ACC112 (cell line): ENCODE measurements around the gene CEP192.
"Not testable (repeated sequence)": the region's sequence is repeated elsewhere in the genome, so short reads cannot be mapped to it uniquely, and the experiment has no call there.

Experiments used
- H2AFZ ChIP-seq: fragments of 200-600 bp; sonication (generic); one replicate; pipeline ENCODE4 v1.6.0; 2017; ENCODE audit warnings: antibody characterized with exemption, low read length; ENCODE audit not compliant: unreplicated experiment
- H3K27ac ChIP-seq: fragments of 200-600 bp; sonication (generic); 2 replicates; pipeline ENCODE4 v1.5.1; 2014; ENCODE audit warnings: low read depth, mild to moderate bottlenecking, antibody characterized with exemption, low read length, moderate library complexity
- H3K27me3 ChIP-seq: fragments of 200-600 bp; sonication (generic); 2 replicates; pipeline ENCODE4 v1.6.1; 2014; ENCODE audit warnings: mild to moderate bottlenecking, antibody characterized with exemption, low read length, moderate library complexity, mixed read lengths; ENCODE audit not compliant: insufficient read depth
- H3K36me3 ChIP-seq: fragments of 200-600 bp; sonication (generic); 2 replicates; pipeline ENCODE4 v1.6.1; 2016; ENCODE audit warnings: mild to moderate bottlenecking, antibody characterized with exemption, low read length, moderate library complexity, mixed read lengths; ENCODE audit not compliant: insufficient read depth
- H3K4me1 ChIP-seq: fragments of 200-600 bp; sonication (generic); one replicate; pipeline ENCODE4 v1.6.1; 2016; ENCODE audit warnings: low read length, mixed read lengths; ENCODE audit not compliant: insufficient read depth, unreplicated experiment, control insufficient read depth
- H3K4me3 ChIP-seq: fragments of 200-600 bp; sonication (generic); 2 replicates; pipeline ENCODE4 v1.5.1; 2014; ENCODE audit warnings: mild to moderate bottlenecking, low read depth, low read length
- H3K79me2 ChIP-seq: fragments of 200-600 bp; sonication (generic); one replicate; pipeline ENCODE4 v1.6.0; 2016; ENCODE audit warnings: low read length; ENCODE audit not compliant: control insufficient read depth, unreplicated experiment, insufficient read depth

Gene CEP192

GRCh38 chr18:12960853-12961397 is 30.2 kb upstream of the CEP192 start:
- Histone ChIP-seq H3K27me3 (no peaks in the 10 kb centered on the region), H3K27ac (no peak overlapping the region), H3K4me3 (no peak overlapping the region), H3K79me2 (peaks cover 41% of the 10 kb centered on the region), H3K4me1 (no peaks in the 10 kb centered on the region), H2AFZ (no peak overlapping the region), H3K36me3 (peaks cover 54% of the 10 kb centered on the region)

- no peaks in the 10 kb centered on the region for H3K27me3 ChIP-seq
- peaks cover 41% of the 10 kb centered on the region for H3K79me2 ChIP-seq
- no peak overlapping the region for H3K27ac ChIP-seq
- peaks cover 47% of the 10 kb centered on the region for H3K36me3 ChIP-seq
- H2AFZ ChIP-seq = no peak overlapping the region
- H3K4me3 ChIP-seq = no peak overlapping the region
- no peaks in the 10 kb centered on the region for H3K4me1 ChIP-seq
Observed at GRCh38 chr18:12963069-12963468, 28.1 kb upstream of the CEP192 start.

GRCh38 chr18:12968115-12968514 is 23.0 kb upstream of the CEP192 start:
- Histone ChIP-seq H3K27me3 (no peaks in the 10 kb centered on the region), H3K4me3 (no peak overlapping the region), H3K27ac (no peak overlapping the region), H3K36me3 (peaks cover 33% of the 10 kb centered on the region), H3K4me1 (no peaks in the 10 kb centered on the region), H3K79me2 (peaks cover 6% of the 10 kb centered on the region), H2AFZ (no peak overlapping the region)

GRCh38 chr18:12968619-12969018 is 22.5 kb upstream of the CEP192 start:
- H3K4me3 ChIP-seq = no peak overlapping the region
- H3K27me3 ChIP-seq = no peaks in the 10 kb centered on the region
- no peak overlapping the region for H3K27ac ChIP-seq
- H3K79me2 ChIP-seq = peaks cover 6% of the 10 kb centered on the region
- H3K36me3 ChIP-seq = peaks cover 28% of the 10 kb centered on the region
- no peaks in the 10 kb centered on the region for H3K4me1 ChIP-seq
- H2AFZ ChIP-seq = no peak overlapping the region

- peaks cover 12% of the 10 kb centered on the region for H3K36me3 ChIP-seq
- H3K4me1 ChIP-seq = peaks cover 9% of the 10 kb centered on the region
- no peak overlapping the region for H3K27ac ChIP-seq
- H3K27me3 ChIP-seq = no peaks in the 10 kb centered on the region
- H2AFZ ChIP-seq = no peak overlapping the region
- peaks cover 2% of the 10 kb centered on the region for H3K79me2 ChIP-seq
- H3K4me3 ChIP-seq = no peak overlapping the region
Observed at GRCh38 chr18:12973562-12974213, 17.5 kb upstream of the CEP192 start.

GRCh38 chr18:12975488-12975887 is 15.7 kb upstream of the CEP192 start:
- H3K36me3 ChIP-seq = peaks cover 7% of the 10 kb centered on the region
- peaks cover 2% of the 10 kb centered on the region for H3K79me2 ChIP-seq

GRCh38 chr18:12976305-12976704 is 14.9 kb upstream of the CEP192 start:
- H3K27ac ChIP-seq = no peak overlapping the region
- H3K4me1 ChIP-seq = peaks cover 9% of the 10 kb centered on the region
- peaks cover 2% of the 10 kb centered on the region for H3K36me3 ChIP-seq
- peaks cover 2% of the 10 kb centered on the region for H3K79me2 ChIP-seq
- no peaks in the 10 kb centered on the region for H3K27me3 ChIP-seq
- H2AFZ ChIP-seq = no peak overlapping the region
- H3K4me3 ChIP-seq = no peak overlapping the region

More at GRCh38 chr18:12975488-12975887, 15.7 kb upstream of the CEP192 start:
- H3K4me3 ChIP-seq = no peak overlapping the region
- H3K4me1 ChIP-seq = peaks cover 9% of the 10 kb centered on the region
- H3K27me3 ChIP-seq = no peaks in the 10 kb centered on the region
- no peak overlapping the region for H2AFZ ChIP-seq
- H3K27ac ChIP-seq = no peak overlapping the region

GRCh38 chr18:12980065-12980464 is 11.1 kb upstream of the CEP192 start:
- H3K36me3 ChIP-seq = peaks cover 17% of the 10 kb centered on the region
- not testable (repeated sequence) for H3K4me3 ChIP-seq

GRCh38 chr18:12989397-12990122 is 1.6 kb upstream of the CEP192 start:
- no peak overlapping the region for H3K27ac ChIP-seq
- 0 out of 2 replicates have a peak, but pooled peaks cover 10% of the 10 kb centered on the region for H3K36me3 ChIP-seq
- H3K4me1 ChIP-seq = peaks cover 17% of the 10 kb centered on the region
- peaks cover 32% of the 10 kb centered on the region for H3K79me2 ChIP-seq
- H2AFZ ChIP-seq = no peak overlapping the region
- H3K4me3 ChIP-seq = peak overlapping the region; percentile 93; the same call in 1 of the 2 replicates
- H3K27me3 ChIP-seq = no peaks in the 10 kb centered on the region

More at GRCh38 chr18:12980065-12980464, 11.1 kb upstream of the CEP192 start:
- not testable (repeated sequence) for H3K27ac ChIP-seq, H3K79me2 ChIP-seq, H3K4me1 ChIP-seq, H2AFZ ChIP-seq, H3K27me3 ChIP-seq

GRCh38 chr18:12990123-12990475 is 1.1 kb upstream of the CEP192 start:
- H2AFZ ChIP-seq = peak overlapping the region; percentile 75
- peaks cover 17% of the 10 kb centered on the region for H3K4me1 ChIP-seq
- peaks cover 36% of the 10 kb centered on the region for H3K79me2 ChIP-seq
- 0 out of 2 replicates have a peak, but pooled peaks cover 7% of the 10 kb centered on the region for H3K36me3 ChIP-seq
- peak overlapping the region; percentile 68 for H3K27ac ChIP-seq
- H3K27me3 ChIP-seq = no peaks in the 10 kb centered on the region
- peak overlapping the region; percentile 93 for H3K4me3 ChIP-seq

GRCh38 chr18:12990641-12990966 is 558 bp upstream of the CEP192 start:
- Histone ChIP-seq H2AFZ (peak overlapping the region; percentile 75), H3K27ac (peak overlapping the region; percentile 68), H3K27me3 (no peaks in the 10 kb centered on the region), H3K4me1 (peaks cover 17% of the 10 kb centered on the region), H3K4me3 (peak overlapping the region; percentile 93), H3K36me3 (0 out of 2 replicates have a peak, but pooled peaks cover 4% of the 10 kb centered on the region), H3K79me2 (peaks cover 41% of the 10 kb centered on the region)
